HepG2 (cell line): ENCODE results near the gene BLMH. TPM values are rescaled to one million over a fixed set of nuclear protein-coding genes. Genes with fewer than 3 reads are reported as not detected.

Source experiments
- ATAC-seq: fragments of 200-7000 bp; cut with Tn5 transposase; 3 replicates; pipeline ENCODE4 v1.9.1; 2020; ENCODE audit warnings: mild to moderate bottlenecking, moderate library complexity
- BruUV-seq: library from RNA; stranded (reverse); fragments of 400-500 nt; replicated peaks from 2 replicates; lab custom pipeline; 2021; lab: Mats Ljungman, UMichigan
- CTCF ChIA-PET: fragments of 300-600 bp; formaldehyde crosslinking; extraction: SDS; loops from one replicate; lab custom pipeline; 2021; ENCODE audit warnings: low total read pairs, inconsistent platforms, low intra/inter-chr PET ratio; lab: Yijun Ruan, JAX
- POLR2A ChIA-PET: fragments of 350-600 bp; sonication (Branson Sonifier 250); formaldehyde crosslinking; loops from one replicate; lab custom pipeline; 2020; ENCODE audit warnings: antibody characterized with exemption, inconsistent platforms; lab: Yijun Ruan, JAX
- DNase-seq: peaks from one replicate; pipeline ENCODE4 v3.0.0-alpha.2; 2015; ENCODE audit warnings: low spot score
- FAIRE-seq: peaks from 3 replicates; lab custom pipeline; 2011; peaks lifted over from hg19 to GRCh38; lab: Jason Lieb, UNC
- H2AFZ ChIP-seq: one replicate; pipeline ENCODE4 v1.6.1; 2011; ENCODE audit warnings: low read length, inconsistent platforms
- H3K27ac ChIP-seq: fragments of 300-600 bp; 3 replicates; pipeline ENCODE4 v1.8.0; 2011; ENCODE audit warnings: mixed run types, mild to moderate bottlenecking, mixed read lengths, low read length, inconsistent platforms; ENCODE audit not compliant: insufficient read depth; ENCODE audit errors: extremely low read length
- H3K27me3 ChIP-seq, 2 experiments: fragments of 200-600 bp in 1 of 2; 2 replicates in 1 of 2; 3 replicates in 1 of 2; pipeline versions ENCODE4 v1.6.0 to v1.8.0; 2011; ENCODE audit warnings: low read length in 2 of 2, mild to moderate bottlenecking in 2 of 2, moderate library complexity in 2 of 2, inconsistent platforms in 1 of 2; ENCODE audit not compliant: insufficient read depth in 2 of 2, control insufficient read depth in 1 of 2
- H3K36me3 ChIP-seq, 2 experiments: fragments of 200-600 bp in 1 of 2; replicated peaks in 1 of 2; 2 replicates in 1 of 2; 3 replicates in 1 of 2; pipeline versions ENCODE4 v1.5.1 to v1.8.0; 2011; ENCODE audit warnings: low read length in 2 of 2, inconsistent platforms in 1 of 2; ENCODE audit not compliant: insufficient read depth in 2 of 2, control insufficient read depth in 1 of 2
- H3K4me1 ChIP-seq: 2 replicates; pipeline ENCODE4 v1.5.1; 2012; ENCODE audit warnings: low read length, inconsistent platforms; ENCODE audit not compliant: insufficient read depth
- H3K4me2 ChIP-seq: 2 replicates; pipeline ENCODE4 v1.6.0; 2011; ENCODE audit warnings: low read depth, low read length, inconsistent platforms
- H3K4me3 ChIP-seq, 3 experiments: fragments of 200-600 bp in 1 of 3; sonication (generic), shearing (Covaris generic) in 1 of 3; replicated peaks in 1 of 3; 2 replicates each; pipeline ENCODE4 v1.5.1; 2011 to 2016; ENCODE audit warnings: low read length in 3 of 3, inconsistent platforms in 2 of 3, low read depth in 2 of 3, mild to moderate bottlenecking in 2 of 3, control low read depth in 1 of 3, mixed read lengths in 1 of 3; ENCODE audit not compliant: insufficient read depth in 1 of 3
- H3K79me2 ChIP-seq: one replicate; pipeline ENCODE4 v1.6.1; 2011; ENCODE audit warnings: low read length, inconsistent platforms; ENCODE audit not compliant: insufficient read depth
- H3K9ac ChIP-seq: 2 replicates; pipeline ENCODE4 v1.6.0; 2011; ENCODE audit warnings: mild to moderate bottlenecking, low read depth, low read length, inconsistent platforms; ENCODE audit not compliant: insufficient read depth
- H3K9me3 ChIP-seq: 2 replicates; pipeline ENCODE4 v1.5.1; 2012; ENCODE audit warnings: mild to moderate bottlenecking, low read length
- H4K20me1 ChIP-seq: 2 replicates; pipeline ENCODE4 v1.6.0; 2011; ENCODE audit warnings: inconsistent platforms, mild to moderate bottlenecking, low read length, moderate library complexity; ENCODE audit not compliant: insufficient read depth
- DMAP1 ChIP-seq: IDR thresholded peaks from 2 replicates; pipeline ENCODE4 v1.6.1; 2016
- FIP1L1 ChIP-seq: fragments of 200-400 bp; formaldehyde crosslinking; IDR thresholded peaks from 2 replicates; pipeline ENCODE4 v1.6.1; 2018; ENCODE audit warnings: low read depth, mild to moderate bottlenecking, low read length, moderate library complexity, borderline replicate concordance; ENCODE audit not compliant: insufficient read depth
- FOSL1 ChIP-seq: sonication (generic); formaldehyde crosslinking; IDR thresholded peaks from 2 replicates; pipeline ENCODE4 v1.9.0; 2021; ENCODE audit warnings: missing genetic modification reagents, borderline replicate concordance
- GTF2F1 ChIP-seq: fragments of 150-350 bp; IDR thresholded peaks from 2 replicates; pipeline ENCODE4 v1.6.1; 2014; ENCODE audit warnings: low read length
- ISL2 ChIP-seq: sonication (generic); formaldehyde crosslinking; IDR thresholded peaks from 2 replicates; pipeline ENCODE4 v1.5.0; 2020; ENCODE audit warnings: missing genetic modification reagents
- KLF16 ChIP-seq, 2 experiments: sonication (generic) in 1 of 2; formaldehyde crosslinking in 1 of 2; IDR thresholded peaks; 2 replicates each; pipeline versions ENCODE4 v1.6.1 to v1.8.0; 2016 to 2023; ENCODE audit warnings: missing genetic modification reagents in 2 of 2, missing compliant biosample characterization in 1 of 2
- KMT2A ChIP-seq: sonication (generic); formaldehyde crosslinking; IDR thresholded peaks from 2 replicates; pipeline ENCODE4 v1.4.0; 2020; ENCODE audit warnings: missing genetic modification reagents
- NCOA2 ChIP-seq: sonication (generic); formaldehyde crosslinking; IDR thresholded peaks from 2 replicates; pipeline ENCODE4 v1.8.0; 2022; ENCODE audit warnings: inconsistent platforms
- NONO ChIP-seq, 2 experiments: fragments of 450-650 bp in 1 of 2; sonication (generic) in 1 of 2; formaldehyde crosslinking in 1 of 2; IDR thresholded peaks in 1 of 2; conservative IDR thresholded peaks in 1 of 2; 2 replicates each; pipeline versions ENCODE4 v1.6.1 to v1.8.0; 2017 to 2022; ENCODE audit warnings: mild to moderate bottlenecking in 1 of 2, missing genetic modification reagents in 1 of 2, moderate library complexity in 1 of 2
- POLR2G ChIP-seq: fragments of 200-400 bp; formaldehyde crosslinking; IDR thresholded peaks from 2 replicates; pipeline ENCODE4 v1.6.1; 2018; ENCODE audit warnings: mild to moderate bottlenecking, low read depth, low read length, moderate library complexity
- SKI ChIP-seq: fragments of 450-650 bp; IDR thresholded peaks from one replicate; pipeline ENCODE4 v1.6.1; 2018; ENCODE audit warnings: mild to moderate bottlenecking; ENCODE audit not compliant: partially characterized antibody
- ZFP90 ChIP-seq: sonication (generic); formaldehyde crosslinking; IDR thresholded peaks from 2 replicates; pipeline ENCODE4 v1.8.0; 2022; ENCODE audit warnings: missing genetic modification reagents, mild to moderate bottlenecking, inconsistent platforms, borderline replicate concordance
- ZNF251 ChIP-seq: sonication (generic); formaldehyde crosslinking; IDR thresholded peaks from 2 replicates; pipeline ENCODE4 v1.9.0; 2021; ENCODE audit warnings: mild to moderate bottlenecking, missing genetic modification reagents
- ZNF484 ChIP-seq: sonication (generic); formaldehyde crosslinking; IDR thresholded peaks from 2 replicates; pipeline ENCODE4 v1.5.1; 2020; ENCODE audit warnings: mild to moderate bottlenecking, low read depth, missing genetic modification reagents, borderline replicate concordance
- ZNF616 ChIP-seq: sonication (generic); formaldehyde crosslinking; IDR thresholded peaks from 2 replicates; pipeline ENCODE4 v1.5.0; 2020; ENCODE audit warnings: low read depth, mild to moderate bottlenecking, missing genetic modification reagents
- WGBS: methylation state at CpG from one replicate; pipeline ENCODE4 v1.1.6; 2017; ENCODE audit warnings: low lambda C conversion rate; 5-methylcytosine and 5-hydroxymethylcytosine counted together
- in situ Hi-C: cut with HindIII; loops from 2 replicates; pipeline ENCODE4 v1.10.0; 2017; ENCODE audit warnings: low pct_unique_long_range_greater_than_20kb; ENCODE audit not compliant: extremely low pct_ligation_motif_present
- intact Hi-C: fragments of 100-400 bp; cut with micrococcal nuclease; formaldehyde crosslinking; loops from one replicate; pipeline ENCODE4 v1.10.0; 2022; ENCODE audit not compliant: unreplicated experiment
- polyA plus RNA-seq, 8 experiments: library from polyadenylated mRNA; depleted of rRNA in 3 of 8; stranded (reverse) in 7 of 8; unstranded in 1 of 8; fragments of >200 nt; fragmentation: Illumina TruSeq in 4 of 8; extraction: Trizol in 4 of 8; gene quantifications; 2 replicates each; pipeline versions ENCODE4 v1.2.1 to v1.2.3, GENCODE V29; 2011 to 2016; ENCODE audit warnings: low read depth in 4 of 8, missing spikeins in 1 of 8, mixed read lengths in 1 of 8; ENCODE audit not compliant: insufficient read depth in 1 of 8
- total RNA-seq, 5 experiments: library from RNA; depleted of rRNA; stranded (reverse); fragments of >200 nt; fragmentation: Illumina TruSeq; extraction: Trizol; gene quantifications; 2 replicates each; pipeline ENCODE4 v1.2.3, GENCODE V29; 2016; ENCODE audit warnings: low read depth in 1 of 5
- TF ChIP-seq, protein P1 (sequence below): sonication (generic); formaldehyde crosslinking; IDR thresholded peaks from 2 replicates; pipeline ENCODE4 v1.8.1; 2023; ENCODE audit warnings: mild to moderate bottlenecking, inconsistent platforms, moderate library complexity, missing genetic modification reagents, borderline replicate concordance

The BLMH gene
- total and polyA plus RNA-seq, 2 of the 13 experiments (the other 11 are each of a cell fraction or from before 2014, with no cell fraction given): 12.1 to 41.0 TPM

DNA sequence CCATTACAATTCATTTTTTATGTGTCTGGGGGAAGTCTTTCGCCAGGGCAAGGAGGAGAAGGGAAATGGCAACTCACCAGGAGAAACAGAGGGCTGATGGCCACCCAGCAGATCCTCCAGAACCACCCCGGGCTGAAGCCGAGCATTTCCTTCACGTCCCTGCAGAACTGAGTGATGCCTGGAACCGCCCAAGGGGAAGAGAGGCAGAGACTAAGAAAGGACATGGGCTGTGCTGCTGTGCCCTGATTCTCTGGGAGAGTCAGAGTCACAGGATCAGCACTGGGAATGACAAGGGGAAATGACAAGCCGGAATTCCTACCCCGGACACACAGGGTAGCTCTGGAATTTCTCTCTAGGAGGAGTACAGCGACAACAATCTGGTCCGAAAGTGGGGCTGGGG is 84.1 kb downstream of the BLMH start:
- CTCF ChIA-PET: no interaction called here
- Histone ChIP-seq H3K9ac (no peak overlapping the region), H3K27ac (no peak overlapping the region), H3K79me2 (no peaks in the 10 kb centered on the region), H2AFZ (no peak overlapping the region), H3K4me3 (no peak overlapping the region), H3K36me3 (no peaks in the 10 kb centered on the region; a peak in 2 of 5 replicates), H3K4me2 (no peak overlapping the region), H3K9me3 (no peaks in the 10 kb centered on the region), H3K27me3 (no peaks in the 10 kb centered on the region), H3K4me1 (no peaks in the 10 kb centered on the region), H4K20me1 (no peaks in the 10 kb centered on the region)
- TF ChIP-seq NCOA2 (no peak), ZFP90 (CRISPR knock-in tag) (no peak), FIP1L1 (no peak), KMT2A (CRISPR knock-in tag) (no peak)
- 96% methylated on average over 9 of the region's 9 CpGs for WGBS
- FAIRE-seq: no peak
- in situ Hi-C loops: no loop called here
- no peak for ATAC-seq
- intact Hi-C loops: no loop called here
- DNase-seq: no peak
- POLR2A ChIA-PET: interaction anchor here (1.0 kb wide), 1 partner anchor 15 kb away, joined by 3 read pairs; no protein-coding TSS in a partner anchor
- BruUV-seq: no TSS peak

DNA sequence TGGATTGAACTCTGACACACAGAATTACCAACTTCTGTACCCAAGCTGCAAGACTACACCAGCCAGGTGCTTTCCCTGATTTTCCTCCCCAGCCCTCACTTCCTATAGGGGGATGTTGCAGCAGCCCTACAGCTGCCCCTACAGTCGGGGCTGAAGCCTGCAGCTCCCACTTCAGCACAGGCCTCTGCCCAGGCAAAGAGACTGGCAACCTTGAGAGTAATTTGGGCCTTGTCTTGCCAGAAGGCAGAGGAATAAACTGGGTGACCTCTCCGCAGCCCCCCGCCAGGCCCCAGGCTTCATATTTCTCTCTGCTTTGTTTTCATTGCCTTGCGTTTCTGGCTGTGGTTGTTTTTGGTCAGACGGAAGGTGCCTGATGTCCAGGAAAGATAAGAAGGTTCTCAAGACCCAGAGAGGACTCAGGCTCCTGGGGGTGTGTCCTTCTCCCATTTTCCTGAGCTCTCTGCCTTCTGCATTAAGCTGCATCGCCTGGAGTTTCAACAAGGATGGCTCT is 88.2 kb downstream of the BLMH start:
- no peaks in the 10 kb centered on the region for H3K79me2 ChIP-seq
- TF ChIP-seq DMAP1: no peak
- TF ChIP-seq NONO (IDR thresholded peaks at IDR 0.05): no peak
- no peak for TF ChIP-seq NONO (CRISPR knock-in tag; conservative IDR thresholded peaks at IDR 0.05)
- TF ChIP-seq, protein P1, sequence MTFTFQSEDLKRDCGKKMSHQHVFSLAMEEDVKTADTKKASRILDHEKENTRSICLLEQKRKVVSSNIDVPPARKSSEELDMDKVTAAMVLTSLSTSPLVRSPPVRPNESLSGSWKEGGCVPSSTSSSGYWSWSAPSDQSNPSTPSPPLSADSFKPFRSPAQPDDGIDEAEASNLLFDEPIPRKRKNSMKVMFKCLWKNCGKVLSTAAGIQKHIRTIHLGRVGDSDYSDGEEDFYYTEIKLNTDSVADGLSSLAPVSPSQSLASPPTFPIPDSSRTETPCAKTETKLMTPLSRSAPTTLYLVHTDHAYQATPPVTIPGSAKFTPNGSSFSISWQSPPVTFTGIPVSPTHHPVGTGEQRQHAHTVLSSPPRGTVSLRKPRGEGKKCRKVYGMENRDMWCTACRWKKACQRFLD (CRISPR knock-in tag): no peak
- no peak for TF ChIP-seq ZNF484 (CRISPR knock-in tag)
- no peak for TF ChIP-seq FOSL1 (CRISPR knock-in tag)
- no peak for TF ChIP-seq ZNF616
- no peak for TF ChIP-seq ISL2 (CRISPR knock-in tag)
- no peak for TF ChIP-seq SKI
- TF ChIP-seq ZNF251 (CRISPR knock-in tag): no peak
- no peak for TF ChIP-seq GTF2F1
- TF ChIP-seq POLR2G: no peak
- no peak for TF ChIP-seq KLF16 (CRISPR knock-in tag; IDR thresholded peaks at IDR 0.05)
- TF ChIP-seq, all 625 proteins: peak for 0
- no peak overlapping the region for H3K4me2 ChIP-seq
- H2AFZ ChIP-seq: no peak overlapping the region
- no peaks in the 10 kb centered on the region for H3K27me3 ChIP-seq
- FAIRE-seq: no peak
- no peak overlapping the region for H3K9ac ChIP-seq
- CTCF ChIA-PET: no interaction called here
- in situ Hi-C loops (no loop called here), intact Hi-C loops (no loop called here)
- no peaks in the 10 kb centered on the region for H3K4me1 ChIP-seq
- POLR2A ChIA-PET: interaction anchor here (1.7 kb wide), 1 partner anchor 19 kb away, joined by 5 read pairs; no protein-coding TSS in a partner anchor
- no peaks in the 10 kb centered on the region for H3K9me3 ChIP-seq
- 94% methylated on average over 5 of the region's 6 CpGs for whole genome bisulfite sequencing
- no peaks in the 10 kb centered on the region; a peak in 1 of 5 replicates for H3K36me3 ChIP-seq
- H3K27ac ChIP-seq: no peak overlapping the region
- no TSS peak for BruUV-seq
- DNase-seq: no peak
- H4K20me1 ChIP-seq: no peaks in the 10 kb centered on the region
- peak; percentile 49 for ATAC-seq
- H3K4me3 ChIP-seq: no peak overlapping the region
